K562 (cell line): ENCODE data around the gene PRICKLE3. TPM values are rescaled to one million over a fixed set of nuclear protein-coding genes. Genes with fewer than 3 reads are reported as not detected.

Source experiments
- AFF4 ChIP-seq: sonication (generic); formaldehyde crosslinking; IDR thresholded peaks from 2 replicates; pipeline ENCODE4 v1.8.0; 2023; ENCODE audit warnings: mild to moderate bottlenecking, missing genetic modification reagents
- CXXC5 ChIP-seq: fragments of 250-450 bp; sonication (Bioruptor Pico); IDR thresholded peaks from 2 replicates; pipeline ENCODE4 v1.8.0; 2022; ENCODE audit warnings: inconsistent platforms, mild to moderate bottlenecking, moderate library complexity
- EHMT2 ChIP-seq: fragments of 450-650 bp; IDR thresholded peaks from 2 replicates; pipeline ENCODE4 v1.6.1; 2018; ENCODE audit warnings: antibody characterized with exemption
- ESRRA ChIP-seq: fragments of 450-650 bp; IDR thresholded peaks from 2 replicates; pipeline ENCODE4 v1.6.1; 2014; ENCODE audit warnings: low read depth, mild to moderate bottlenecking, moderate library complexity, borderline replicate concordance
- GABPB1 ChIP-seq: sonication (generic); formaldehyde crosslinking; IDR thresholded peaks from 2 replicates; pipeline ENCODE4 v1.8.0; 2022; ENCODE audit warnings: mild to moderate bottlenecking, missing genetic modification reagents
- GTF2B ChIP-seq: IDR thresholded peaks from 2 replicates; pipeline ENCODE4 v1.6.1; 2011; ENCODE audit not compliant: insufficient read length; ENCODE audit errors: extremely low read depth
- KDM5B ChIP-seq: fragments of 200-600 bp; sonication (generic); IDR thresholded peaks from 2 replicates; pipeline ENCODE4 v1.6.1; 2012; ENCODE audit warnings: low read depth, mild to moderate bottlenecking, moderate library complexity, low read length, control low read depth, inconsistent platforms; ENCODE audit not compliant: insufficient replicate concordance
- L3MBTL2 ChIP-seq: fragments of 450-650 bp; IDR thresholded peaks from 2 replicates; pipeline ENCODE4 v1.6.1; 2016; ENCODE audit warnings: mild to moderate bottlenecking, moderate library complexity
- PCBP1 ChIP-seq: fragments of 200-400 bp; formaldehyde crosslinking; IDR thresholded peaks from 2 replicates; pipeline ENCODE4 v1.6.1; 2018; ENCODE audit warnings: mild to moderate bottlenecking, low read depth, low read length; ENCODE audit not compliant: poor library complexity, severe bottlenecking
- RBFOX2 ChIP-seq: fragments of 200-400 bp; formaldehyde crosslinking; IDR thresholded peaks from 2 replicates; pipeline ENCODE4 v1.6.1; 2017; ENCODE audit warnings: low read depth, mild to moderate bottlenecking, low read length, moderate library complexity
- RCOR1 ChIP-seq, 2 experiments: IDR thresholded peaks; 2 replicates each; pipeline ENCODE4 v1.6.1; 2012; ENCODE audit warnings: low read depth in 2 of 2, low read length in 2 of 2, borderline replicate concordance in 1 of 2, improper control_type of control experiment in 1 of 2
- TCF15 ChIP-seq: fragments of 250-450 bp; sonication (Bioruptor Pico); IDR thresholded peaks from 2 replicates; pipeline ENCODE4 v1.8.0; 2022; ENCODE audit warnings: moderate library complexity, mild to moderate bottlenecking, inconsistent platforms
- XRCC5 ChIP-seq: fragments of 200-400 bp; formaldehyde crosslinking; IDR thresholded peaks from 2 replicates; pipeline ENCODE4 v1.6.1; 2017; ENCODE audit warnings: low read depth, mild to moderate bottlenecking, low read length
- ZBTB34 ChIP-seq: fragments of 250-450 bp; sonication (Bioruptor Pico); IDR thresholded peaks from 2 replicates; pipeline ENCODE4 v1.8.0; 2021; ENCODE audit warnings: mild to moderate bottlenecking, moderate library complexity
- ZBTB7A ChIP-seq: IDR thresholded peaks from 2 replicates; pipeline ENCODE4 v1.6.1; 2011; ENCODE audit warnings: low read depth, mild to moderate bottlenecking, low read length, moderate library complexity, borderline replicate concordance; ENCODE audit not compliant: control insufficient read depth
- ZFX ChIP-seq: sonication (generic); formaldehyde crosslinking; IDR thresholded peaks from 2 replicates; pipeline ENCODE4 v1.8.0; 2022; ENCODE audit warnings: mild to moderate bottlenecking, missing genetic modification reagents, moderate library complexity
- ZNF395 ChIP-seq: fragments of 200-800 bp; sonication (Bioruptor generic); IDR thresholded peaks from 2 replicates; pipeline ENCODE4 v1.6.1; 2017; ENCODE audit warnings: missing genetic modification characterization, missing compliant biosample characterization
- polyA plus RNA-seq, 8 experiments: library from polyadenylated mRNA; depleted of rRNA in 4 of 8; stranded (reverse) in 5 of 8; unstranded in 3 of 8; fragments of >200 nt; fragmentation: Nextera tagmentation in 2 of 8; fragmentation: Illumina TruSeq in 1 of 8; extraction: Ambion mirVana in 2 of 8; extraction: Trizol in 1 of 8; gene quantifications; 2 replicates each; pipeline versions ENCODE4 v1.2.1 to v1.2.3, GENCODE V29; 2011 to 2014; ENCODE audit warnings: inconsistent platforms in 1 of 8, missing spikeins in 1 of 8
- total RNA-seq, 7 experiments: library from RNA; depleted of rRNA in 6 of 7; stranded (reverse); fragments of >200 nt in 6 of 7; fragmentation: Illumina TruSeq in 2 of 7; extraction: Trizol in 2 of 7; gene quantifications; 2 replicates each; pipeline versions ENCODE4 v1.2.1 to v1.2.3, GENCODE V29; 2011 to 2021; ENCODE audit warnings: low replicate concordance in 1 of 7

PRICKLE3 gene
- total and polyA plus RNA-seq, 9 of the 15 experiments (the other 6 are each of a cell fraction or from before 2014, with no cell fraction given), result 1.1 to 44.3 (median 14.0) TPM

GRCh38 chrX:49199906-49200771, 14.0 kb upstream of the PRICKLE3 start, which contains the start of gene SYP (continued):
- TF ChIP-seq ZBTB34 (CRISPR knock-in tag) (no peak), PCBP1 (peak; percentile 68), ZFX (CRISPR knock-in tag) (peak; percentile 73), TCF15 (CRISPR knock-in tag) (no peak), AFF4 (peak; percentile 80; the same call in 1 of the 2 replicates), RCOR1 (IDR thresholded peaks at IDR 0.05; ENCODE audit: borderline replicate concordance in 1 of 2, low read depth in 2 of 2, low read length in 2 of 2) (peak in 1 of 2 experiments; percentile 94; a peak in 2 of 4 replicates), L3MBTL2 (peak; percentile 93), ESRRA (peak; percentile 67), KDM5B (peak; percentile 67), ZBTB7A (peak; percentile 70), EHMT2 (peak; percentile 97), XRCC5 (peak; percentile 82; the same call in 1 of the 2 replicates), CXXC5 (CRISPR knock-in tag) (peak; percentile 94), GABPB1 (CRISPR knock-in tag) (peak; percentile 60; the same call in 1 of the 2 replicates), ZNF395 (CRISPR knock-in tag) (peak; percentile 73; the same call in 1 of the 2 replicates), GTF2B (no peak), RBFOX2 (peak; percentile 85)
